Stimulated activated CD8-positive, alpha-beta memory T cell treated with anti-CD3 and anti-CD28 coated beads, Interleukin-15, amount 100 ng/mL, for 1 hour (primary cell): Measurements from ENCODE around the gene ISCA2.
"Not testable (repeated sequence)": the region's sequence is repeated elsewhere in the genome, so short reads cannot be mapped to it uniquely, and the experiment has no call there.

ENCODE experiments used
- DNase-seq: peaks from one replicate; pipeline ENCODE4 v3.0.0-alpha.2; 2020; ENCODE audit warnings: low read depth

Gene ISCA2

GRCh38 chr14:74528886-74529285 lies 35.3 kb downstream of the ISCA2 start:
- no peak for DNase-seq

DNA sequence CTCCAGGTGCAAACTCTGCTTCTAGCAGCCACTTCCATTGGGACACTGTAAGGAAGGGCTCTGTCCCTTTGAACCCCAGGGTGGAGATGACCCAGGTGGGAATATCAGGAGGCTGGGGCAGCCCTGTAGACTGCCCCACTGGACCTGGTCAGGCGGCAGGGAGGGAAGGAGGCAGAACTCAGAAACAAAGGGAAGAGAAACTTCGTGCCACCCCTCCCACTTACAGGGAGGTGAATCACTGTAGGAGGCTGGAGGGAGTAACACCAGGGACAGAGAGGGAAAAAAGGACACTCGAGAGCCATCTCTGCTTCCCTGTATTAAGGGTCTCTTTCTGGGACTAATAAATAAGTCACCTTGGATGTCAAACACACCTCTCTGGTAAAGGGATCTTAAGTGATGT lies 37.4 kb downstream of the ISCA2 start:
- no peak for DNase-seq

- no peak for DNase-seq
These were observed 37.9 kb downstream of the ISCA2 start for GRCh38 chr14:74531467-74531866.

- no peak for DNase-seq
These were observed 38.7 kb downstream of the ISCA2 start for GRCh38 chr14:74532246-74532645.

DNA sequence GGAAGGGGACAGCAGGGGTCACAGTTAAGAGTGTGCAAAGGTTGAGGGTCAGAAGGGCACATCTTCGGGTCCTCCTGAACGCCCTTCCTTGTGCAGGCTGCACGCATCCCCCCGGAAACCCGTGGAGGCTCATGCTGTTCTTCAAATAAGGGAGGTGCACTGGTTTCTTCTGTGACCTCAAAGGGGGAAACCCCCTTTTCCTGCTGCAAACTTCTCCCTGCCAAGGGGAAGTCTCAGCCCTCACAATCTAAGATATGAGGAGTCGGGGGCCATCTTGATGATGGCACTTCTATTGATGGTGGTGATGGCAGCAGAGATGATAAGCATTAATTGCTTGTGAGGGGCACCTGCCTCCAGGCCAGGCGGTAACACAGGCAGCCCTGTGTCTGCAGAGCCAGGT lies 40.0 kb downstream of the ISCA2 start:
- no peak for DNase-seq

DNA sequence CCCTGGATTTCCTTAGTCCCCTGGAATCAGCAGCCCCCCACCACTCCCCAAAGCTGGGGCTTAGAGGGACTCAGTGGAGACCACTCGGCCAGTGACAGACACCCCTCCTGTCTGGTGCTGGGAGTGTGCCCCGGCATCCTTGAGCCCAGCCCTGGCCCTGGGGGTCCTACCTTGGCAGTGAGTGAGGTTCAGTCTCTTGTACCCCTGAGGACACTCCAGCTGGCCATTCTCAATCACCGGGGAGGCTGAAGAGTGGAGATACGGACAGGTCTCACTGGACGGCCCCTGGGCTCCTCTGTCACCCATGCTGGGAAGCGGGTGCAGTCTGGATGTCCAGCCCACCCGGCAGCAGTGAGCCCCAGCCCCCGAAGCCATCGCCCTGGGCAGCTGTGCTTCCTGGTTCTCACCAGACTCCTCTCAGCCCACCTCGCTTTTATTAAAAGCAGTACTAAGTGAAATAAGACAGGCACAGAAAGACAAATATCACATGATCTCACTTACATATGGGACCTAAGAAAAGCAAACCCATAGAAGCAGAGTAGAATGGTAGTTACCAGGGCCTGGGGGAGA lies 42.3 kb downstream of the ISCA2 start:
- no peak for DNase-seq

DNA sequence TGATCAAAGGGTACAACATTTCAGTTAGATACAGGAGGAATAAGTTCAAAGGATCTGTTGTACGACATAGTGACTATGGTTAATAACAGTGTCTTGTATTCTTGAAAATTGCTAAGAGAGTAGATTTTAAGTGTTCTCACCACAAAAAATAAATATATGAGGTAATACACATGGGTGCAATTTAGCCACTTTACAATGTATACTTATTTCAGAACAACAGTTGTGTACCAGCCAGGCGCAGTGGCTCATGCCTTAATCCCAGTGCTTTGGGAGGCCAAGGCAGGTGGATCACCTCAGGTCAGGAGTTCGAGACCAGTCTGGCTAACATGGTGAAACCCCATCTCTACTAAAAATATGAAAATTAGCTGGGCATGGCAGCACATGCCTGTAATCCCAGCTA lies 42.8 kb downstream of the ISCA2 start:
- not testable (repeated sequence) for DNase-seq

- DNase-seq = no peak
These were observed 45.1 kb downstream of the ISCA2 start for GRCh38 chr14:74538411-74539391.

DNA sequence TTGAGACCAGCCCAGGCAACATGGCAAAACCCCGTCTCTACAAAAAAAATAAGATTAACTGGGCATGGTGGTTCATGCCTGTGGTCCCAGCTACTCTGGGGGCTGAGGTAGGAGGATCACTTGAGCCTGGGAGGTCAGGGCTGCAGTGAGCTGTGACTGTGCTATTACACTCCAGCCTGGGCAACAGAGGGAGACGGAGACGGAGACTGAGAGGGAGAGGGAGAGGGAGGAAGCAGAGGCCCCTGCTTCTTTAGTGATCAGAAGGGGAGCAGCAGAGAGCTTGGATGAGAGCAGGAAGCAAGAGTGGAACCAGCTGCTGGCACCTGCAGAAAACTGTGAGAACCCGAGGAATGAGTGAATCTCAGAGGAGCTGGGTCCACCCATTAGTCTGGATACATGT lies 45.9 kb downstream of the ISCA2 start:
- no peak for DNase-seq

GRCh38 chr14:74541225-74541624 lies 47.7 kb downstream of the ISCA2 start:
- no peak for DNase-seq

- DNase-seq = no peak
These were observed 48.6 kb downstream of the ISCA2 start for GRCh38 chr14:74542056-74542685.

- DNase-seq = no peak
These were observed 50.3 kb downstream of the ISCA2 start for GRCh38 chr14:74543771-74544438.

DNA sequence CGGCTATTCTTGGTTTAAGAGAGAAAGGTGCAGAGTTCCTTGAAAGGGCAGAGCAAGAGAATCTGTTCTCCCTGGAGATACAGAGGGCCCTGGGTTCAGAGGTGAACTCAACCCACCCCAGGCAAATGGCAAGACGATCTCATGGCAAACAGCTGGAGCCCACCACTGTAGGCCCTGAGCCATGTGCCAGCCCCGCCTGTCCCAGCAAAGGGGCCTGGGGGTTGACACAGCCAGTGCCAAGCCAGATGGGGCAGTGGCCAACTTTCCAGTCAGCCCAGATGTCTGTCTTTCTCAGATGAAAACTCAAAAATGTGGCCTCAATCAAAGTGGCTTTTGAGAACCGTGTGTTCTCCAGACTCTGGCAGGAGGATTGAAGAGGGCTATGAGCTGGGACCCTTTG lies 51.8 kb downstream of the ISCA2 start:
- no peak for DNase-seq

GRCh38 chr14:74546416-74546815 lies 52.9 kb downstream of the ISCA2 start:
- DNase-seq = no peak
